CD4-positive, alpha-beta T cell treated with Interleukin-6 for 4 hours (primary cell): ENCODE results near the gene SYNM.

Experiments
- DNase-seq: peaks from one replicate; pipeline ENCODE4 v3.0.0-alpha.2; 2020; ENCODE audit warnings: mixed read lengths

Gene SYNM

DNA sequence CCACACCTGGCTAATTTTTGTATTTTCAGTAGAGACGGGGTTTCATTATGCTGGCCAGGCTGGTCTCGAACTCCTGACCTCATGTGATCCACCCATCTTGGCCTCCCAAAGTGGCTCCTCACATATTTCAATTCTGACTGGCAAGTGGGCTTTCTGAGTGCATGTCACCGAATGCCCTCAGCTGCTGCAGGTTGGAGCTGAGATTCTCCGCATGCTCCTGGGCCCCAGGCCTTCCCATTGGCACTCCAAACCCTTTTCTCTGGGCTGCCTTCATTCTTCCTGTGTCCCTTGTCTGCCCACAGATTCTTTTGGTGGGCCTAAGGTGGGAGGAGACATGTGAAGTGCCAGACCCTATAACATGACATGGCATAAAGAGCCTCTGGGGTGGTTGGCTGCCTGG lies 67.3 kb downstream of the SYNM start:
- DNase-seq, result no peak

DNA sequence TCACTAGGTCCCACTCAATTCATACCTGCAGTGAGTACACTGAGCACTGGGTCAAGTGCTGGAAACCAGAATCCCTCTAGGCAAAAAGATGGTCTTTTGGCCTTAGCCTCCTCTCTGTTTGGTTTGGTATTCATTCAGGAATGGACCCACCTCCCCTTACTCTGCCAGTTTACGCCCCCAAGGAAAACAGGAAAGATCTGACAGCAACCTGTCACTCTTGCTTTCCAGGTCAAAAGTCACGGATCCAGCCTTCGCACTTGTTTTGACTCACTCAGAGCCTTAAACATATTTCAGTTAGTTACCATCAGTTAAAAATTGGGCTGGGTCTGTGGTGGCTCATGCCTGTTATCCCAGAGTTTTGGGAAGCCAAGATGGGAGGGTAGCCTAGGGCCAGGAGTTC lies 68.1 kb downstream of the SYNM start:
- DNase-seq, result no peak

DNA sequence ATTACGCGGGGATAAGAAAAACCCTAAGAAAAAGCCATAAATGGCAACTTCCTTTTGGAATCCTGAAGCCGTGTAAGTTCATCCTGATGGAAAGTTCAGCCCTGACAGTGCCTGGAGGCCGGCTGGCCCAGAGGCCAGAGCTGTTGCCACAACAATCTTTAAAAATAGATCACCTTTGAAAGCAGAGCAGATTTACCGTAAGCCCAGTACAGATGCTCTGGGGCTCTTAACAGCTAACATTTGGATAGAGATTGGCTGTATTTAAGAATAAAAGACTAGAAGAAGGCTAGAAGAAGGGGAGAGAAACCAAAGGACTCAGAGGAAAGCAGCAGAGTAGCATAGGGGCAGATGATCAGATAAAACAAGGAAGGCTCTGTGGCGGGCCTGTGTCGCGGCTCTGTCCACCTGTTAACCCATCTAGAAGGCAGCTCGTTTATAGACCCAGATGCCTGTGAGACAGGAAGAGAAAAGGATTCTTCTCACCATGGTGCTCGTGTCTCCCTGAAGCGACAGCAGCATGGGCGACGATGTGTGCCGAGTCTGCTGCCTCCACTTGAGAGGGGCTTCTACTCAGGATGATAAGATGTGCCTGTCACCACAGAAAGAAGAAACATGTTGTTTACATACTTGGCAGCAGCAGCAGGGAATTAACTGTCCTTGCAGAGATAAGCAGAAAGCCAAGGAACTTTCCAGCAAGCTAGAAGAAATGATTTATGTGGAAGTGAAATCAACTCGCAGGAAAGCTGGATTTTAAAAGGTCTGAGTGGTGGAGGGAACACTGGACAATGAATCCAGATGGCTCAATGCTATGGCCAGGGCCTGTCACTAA lies 69.9 kb downstream of the SYNM start:
- no peak for DNase-seq

DNA sequence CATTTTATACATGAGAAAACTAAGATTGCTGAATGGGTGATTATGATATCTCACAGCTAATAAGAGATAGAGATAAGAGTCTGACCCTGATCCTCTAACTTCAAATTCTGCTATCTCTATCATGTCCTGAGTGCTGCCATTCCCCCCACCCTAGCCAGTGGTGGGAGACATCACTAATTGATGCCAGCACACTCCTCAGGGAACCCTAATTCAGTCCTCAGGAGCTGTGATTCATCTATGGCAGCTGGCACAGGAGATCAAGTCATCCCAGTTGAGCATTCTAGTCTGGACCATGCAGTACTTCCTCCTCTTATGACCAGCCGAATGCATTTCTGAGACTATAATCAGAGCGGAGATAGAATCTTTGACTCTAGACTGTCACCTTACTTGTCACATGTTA lies 71.9 kb downstream of the SYNM start:
- DNase-seq, result no peak

DNA sequence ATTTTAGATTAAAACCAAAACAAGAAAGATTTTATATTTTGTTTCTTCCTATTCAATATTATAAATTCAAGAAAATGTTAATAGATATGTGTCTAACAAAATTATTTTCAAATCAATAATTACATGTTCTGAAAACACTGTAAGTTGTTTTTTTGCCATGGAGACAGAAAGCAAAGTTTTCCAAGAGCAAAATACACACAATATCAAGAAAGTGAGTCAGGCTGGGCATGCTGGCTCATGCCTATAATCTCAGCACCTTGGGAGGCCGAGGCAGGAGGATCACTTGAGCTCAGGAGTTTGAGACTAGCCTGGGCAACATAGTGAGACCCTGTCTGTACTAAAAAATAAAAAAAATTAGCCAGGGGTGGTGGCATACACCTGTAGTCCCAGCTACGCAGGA lies 72.8 kb downstream of the SYNM start:
- DNase-seq, result no peak

DNA sequence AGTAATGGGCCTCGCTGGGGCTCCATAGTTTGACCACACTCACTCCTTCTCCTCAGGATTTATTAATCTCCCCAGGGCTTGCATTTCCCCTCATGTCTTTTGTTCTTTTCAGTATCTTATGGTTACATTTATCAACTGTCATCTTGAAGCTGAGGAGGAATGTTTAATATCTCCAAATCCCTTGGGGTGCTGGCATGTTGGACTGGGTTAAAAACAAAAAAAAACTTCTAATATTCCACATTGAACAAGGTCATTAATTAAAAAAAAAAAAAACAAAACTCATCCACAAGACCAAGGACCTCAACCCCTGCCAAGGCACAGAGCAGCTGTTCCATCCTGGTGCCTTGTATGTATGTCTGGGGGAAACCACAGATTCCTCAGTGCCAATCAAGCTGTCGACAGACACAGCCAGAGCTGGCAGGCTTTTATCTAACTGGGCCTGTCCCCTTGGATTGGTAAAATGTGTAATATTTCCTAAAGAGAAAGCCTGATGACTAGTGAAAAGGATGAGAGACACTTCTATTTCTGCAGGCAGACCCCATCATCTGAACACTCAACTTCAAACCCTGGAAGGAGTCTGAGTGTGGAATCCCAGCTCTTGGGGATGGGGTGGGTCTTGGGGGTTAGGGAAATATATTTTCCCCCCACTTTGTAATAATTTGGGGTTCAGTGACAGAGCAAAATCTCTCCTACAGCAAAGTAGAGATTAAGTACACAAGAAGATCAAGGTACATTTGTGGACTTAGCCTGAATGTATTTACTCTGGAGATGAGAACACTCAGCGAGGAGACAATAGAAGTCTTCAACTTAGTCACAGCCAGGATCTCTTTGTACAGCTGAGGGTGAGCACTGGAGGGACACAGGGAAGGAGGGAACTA lies 75.4 kb downstream of the SYNM start:
- DNase-seq, result no peak

DNA sequence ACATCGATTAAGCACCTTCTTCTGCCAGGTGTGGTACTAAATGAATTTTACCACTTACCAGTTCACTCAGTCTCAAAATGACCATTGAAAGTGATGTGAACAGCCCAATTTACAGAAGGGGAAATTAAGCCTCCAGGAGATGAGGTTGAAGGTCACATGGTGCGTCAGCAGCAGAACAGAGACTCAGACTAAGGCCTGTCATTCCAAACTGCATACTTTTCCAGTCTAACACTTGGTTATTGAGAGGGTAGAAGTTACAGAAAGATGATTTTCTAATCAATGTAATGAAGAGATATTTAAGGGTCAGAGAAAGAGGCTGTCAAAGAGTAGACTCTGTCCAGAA lies 76.1 kb downstream of the SYNM start:
- DNase-seq, result no peak

DNA sequence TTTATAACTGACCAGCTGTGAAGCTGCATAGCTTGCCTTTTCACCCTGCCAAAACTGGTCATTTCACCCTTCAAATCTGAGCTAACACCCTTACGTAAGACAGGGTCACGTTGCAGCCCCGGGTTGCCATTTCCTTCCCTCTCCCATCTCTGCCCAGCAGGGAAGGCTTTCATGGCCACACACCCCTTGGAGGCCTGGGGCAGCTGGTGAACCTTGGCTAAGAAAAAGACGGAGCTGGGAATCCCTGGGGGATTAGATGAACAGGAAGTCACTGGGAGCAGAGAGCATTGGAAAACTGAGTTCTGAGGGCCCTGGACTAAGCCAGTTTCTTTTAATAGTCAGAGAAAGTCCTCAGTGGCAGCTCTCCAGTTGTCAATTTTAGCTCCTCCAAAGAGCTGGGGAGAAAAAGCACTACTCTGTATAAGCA lies 76.7 kb downstream of the SYNM start:
- DNase-seq, result no peak

DNA sequence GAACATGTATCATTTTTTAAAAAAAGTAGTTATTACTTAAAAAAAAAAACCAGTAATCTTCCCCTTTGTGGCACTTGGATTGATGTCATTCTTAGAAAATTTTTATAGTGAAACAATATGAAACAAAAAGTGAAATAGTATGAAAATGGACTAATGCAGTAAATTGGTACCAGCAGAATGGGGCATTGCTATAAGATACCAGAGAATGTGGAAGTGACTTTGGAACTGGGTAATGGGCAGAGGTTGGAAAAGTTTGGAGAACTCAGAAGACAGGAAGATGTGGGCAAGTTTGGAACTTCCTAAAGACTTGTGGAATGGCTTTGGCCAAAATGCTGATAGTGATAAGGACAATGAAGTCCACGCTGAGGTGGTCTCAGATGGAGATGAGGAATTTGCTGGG lies 77.9 kb downstream of the SYNM start:
- no peak for DNase-seq
